ENCODE measurements around the gene SBDS. TPM values are rescaled to one million over a fixed set of nuclear protein-coding genes. Genes with fewer than 3 reads are reported as not detected.

Gene SBDS
- total RNA-seq, 2 experiments from 2014 or later, result 443 to 474 TPM

- H3K36me3 Mint-ChIP-seq (ENCODE audit: low read depth), result peaks cover 73% of the 10 kb centered on the region
Measured at GRCh38 chr7:66957595-66958290, 37.6 kb downstream of the SBDS start.

DNA sequence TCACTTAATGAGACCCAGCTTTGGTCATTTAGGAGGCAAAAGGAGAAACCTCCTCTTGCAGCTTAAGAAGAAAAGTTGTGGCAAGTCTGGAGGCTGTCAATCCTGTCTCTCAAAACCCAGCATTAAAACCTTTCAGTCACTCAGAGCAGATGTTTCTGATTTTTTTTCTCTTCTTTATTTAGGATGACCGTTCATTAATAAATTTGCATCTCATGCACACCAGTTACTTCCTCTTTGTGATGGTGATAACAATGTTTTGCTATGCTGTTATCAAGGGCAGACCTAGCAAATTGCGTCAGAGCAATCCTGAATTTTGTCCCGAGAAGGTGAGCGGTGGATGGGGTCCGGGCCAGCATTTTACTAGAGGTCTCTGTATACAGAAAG, 42.4 kb downstream of the SBDS start:
- POLR2A ChIA-PET, result no interaction called here
- Histone ChIP-seq H3K4me1 (ENCODE audit: insufficient read depth, low read length) (no peaks in the 10 kb centered on the region), H3K36me3 (ENCODE audit: insufficient read depth, low read length) (peaks cover 94% of the 10 kb centered on the region), H3K9me3 (ENCODE audit: control insufficient read depth in 1 of 2, insufficient read depth in 1 of 2, low read length in 2 of 2) (no peaks in the 10 kb centered on the region), H3K27ac (ENCODE audit: low read depth in 1 of 2, low read length in 2 of 2) (no peak overlapping the region), H3K27me3 (ENCODE audit: control insufficient read depth in 1 of 2, insufficient read depth in 2 of 2, low read length in 2 of 2) (no peaks in the 10 kb centered on the region), H3K4me3 (ENCODE audit: low read length) (no peak overlapping the region)
- CTCF ChIA-PET, result no interaction called here
- Mint-ChIP-seq H3K9me3 (no peaks in the 10 kb centered on the region), H3K27me3 (no peaks in the 10 kb centered on the region), H3K27ac (no peak overlapping the region), H3K4me3 (no peak overlapping the region), H3K4me1 (ENCODE audit: low read depth) (no peaks in the 10 kb centered on the region), H3K36me3 (ENCODE audit: low read depth) (peaks cover 82% of the 10 kb centered on the region)
- intact Hi-C loops (cut with DNase I, micrococcal nuclease), result no loop called here
- ATAC-seq (ENCODE audit: poor library complexity) (no peak), DNase-seq (no peak)
- no peak for TF ChIP-seq CTCF (IDR thresholded peaks at IDR 0.05)

More at GRCh38 chr7:66957595-66958290, 37.6 kb downstream of the SBDS start:
- ChIA-PET CTCF (no interaction called here), POLR2A (no interaction called here)
- H3K27me3 ChIP-seq (ENCODE audit: control insufficient read depth in 1 of 2, insufficient read depth in 2 of 2, low read length in 2 of 2), result no peaks in the 10 kb centered on the region
- H3K27ac ChIP-seq (ENCODE audit: low read depth in 1 of 2, low read length in 2 of 2), result no peak overlapping the region
- intact Hi-C loops (cut with DNase I, micrococcal nuclease), result no loop called here
- no peaks in the 10 kb centered on the region for H3K4me1 ChIP-seq (ENCODE audit: insufficient read depth, low read length)
- no peak for ATAC-seq (ENCODE audit: poor library complexity)
- TF ChIP-seq CTCF (IDR thresholded peaks at IDR 0.05), result no peak
- no peaks in the 10 kb centered on the region for H3K27me3 Mint-ChIP-seq
- no peak overlapping the region for H3K4me3 Mint-ChIP-seq
- no peaks in the 10 kb centered on the region for H3K9me3 Mint-ChIP-seq
- DNase-seq, result no peak
- H3K4me1 Mint-ChIP-seq (ENCODE audit: low read depth), result no peaks in the 10 kb centered on the region
- H3K27ac Mint-ChIP-seq, result no peak overlapping the region
- H3K4me3 ChIP-seq (ENCODE audit: low read length), result no peak overlapping the region
- no peaks in the 10 kb centered on the region for H3K9me3 ChIP-seq (ENCODE audit: control insufficient read depth in 1 of 2, insufficient read depth in 1 of 2, low read length in 2 of 2)
- H3K36me3 ChIP-seq (ENCODE audit: insufficient read depth, low read length), result peaks cover 61% of the 10 kb centered on the region

GRCh38 chr7:66952343-66953043, 42.9 kb downstream of the SBDS start:
- intact Hi-C loops (cut with DNase I, micrococcal nuclease), result no loop called here
- no peak for DNase-seq
- Mint-ChIP-seq H3K4me3 (no peak overlapping the region), H3K9me3 (no peaks in the 10 kb centered on the region), H3K27me3 (no peaks in the 10 kb centered on the region), H3K27ac (no peak overlapping the region), H3K36me3 (ENCODE audit: low read depth) (peaks cover 80% of the 10 kb centered on the region), H3K4me1 (ENCODE audit: low read depth) (no peaks in the 10 kb centered on the region)
- no peaks in the 10 kb centered on the region for H3K27me3 ChIP-seq (ENCODE audit: control insufficient read depth in 1 of 2, insufficient read depth in 2 of 2, low read length in 2 of 2)
- no peak for TF ChIP-seq CTCF (IDR thresholded peaks at IDR 0.05)
- H3K27ac ChIP-seq (ENCODE audit: low read depth in 1 of 2, low read length in 2 of 2), result no peak overlapping the region
- H3K36me3 ChIP-seq (ENCODE audit: insufficient read depth, low read length), result peaks cover 93% of the 10 kb centered on the region
- no peak for ATAC-seq (ENCODE audit: poor library complexity)
- no peak overlapping the region for H3K4me3 ChIP-seq (ENCODE audit: low read length)
- H3K4me1 ChIP-seq (ENCODE audit: insufficient read depth, low read length), result no peaks in the 10 kb centered on the region
- ChIA-PET CTCF (no interaction called here), POLR2A (interaction anchor here (0.5 kb wide), 1 partner anchor 31 kb away, joined by 3 read pairs; the partner anchor contains the start of gene TMEM248)
- H3K9me3 ChIP-seq (ENCODE audit: control insufficient read depth in 1 of 2, insufficient read depth in 1 of 2, low read length in 2 of 2), result no peaks in the 10 kb centered on the region

Data from CD4-positive, alpha-beta T cell (primary cell).